ENCODE data around the gene LEPR. TPM values are rescaled to one million over a fixed set of nuclear protein-coding genes. Genes with fewer than 3 reads are reported as not detected.

Gene LEPR
- polyA plus RNA-seq, 1 donor, result 4.6 TPM

- Histone ChIP-seq H3K27ac (ENCODE audit: low read length) (no peak overlapping the region), H3K36me3 (ENCODE audit: control insufficient read depth, insufficient read depth, low read length) (peaks cover 24% of the 10 kb centered on the region), H3K4me3 (ENCODE audit: low read length) (peak overlapping the region; percentile 87), H3K9me3 (ENCODE audit: control insufficient read depth, low read depth, low read length) (no peaks in the 10 kb centered on the region), H3K4me1 (ENCODE audit: control insufficient read depth, insufficient read depth, low read length) (peaks cover 8% of the 10 kb centered on the region), H3K27me3 (ENCODE audit: control insufficient read depth, insufficient read depth, low read length) (no peaks in the 10 kb centered on the region)
- peak in 1 of 2 donors; percentile 8 for DNase-seq
- 97% methylated on average over 7 of the region's 12 CpGs for WGBS (ENCODE audit: insufficient coverage, low lambda C conversion rate)
Measured at GRCh38 chr1:65422241-65423203, 2.1 kb downstream of the LEPR start.

GRCh38 chr1:65423884-65424572 lies 3.6 kb downstream of the LEPR start:
- H3K4me1 ChIP-seq (ENCODE audit: control insufficient read depth, insufficient read depth, low read length), result peaks cover 8% of the 10 kb centered on the region
- DNase-seq, result peak in 1 of 2 donors; percentile 6
- no peaks in the 10 kb centered on the region for H3K9me3 ChIP-seq (ENCODE audit: control insufficient read depth, low read depth, low read length)
- H3K4me3 ChIP-seq (ENCODE audit: low read length), result no peak overlapping the region
- peaks cover 33% of the 10 kb centered on the region for H3K36me3 ChIP-seq (ENCODE audit: control insufficient read depth, insufficient read depth, low read length)
- WGBS (ENCODE audit: insufficient coverage, low lambda C conversion rate), result no CpG with 5 or more reads among the region's 2 CpGs
- H3K27ac ChIP-seq (ENCODE audit: low read length), result no peak overlapping the region
- H3K27me3 ChIP-seq (ENCODE audit: control insufficient read depth, insufficient read depth, low read length), result no peaks in the 10 kb centered on the region

GRCh38 chr1:65424573-65424889 lies 4.1 kb downstream of the LEPR start:
- H3K9me3 ChIP-seq (ENCODE audit: control insufficient read depth, low read depth, low read length), result no peaks in the 10 kb centered on the region
- no peak for DNase-seq
- no CpG with 5 or more reads among the region's 1 CpG for WGBS (ENCODE audit: insufficient coverage, low lambda C conversion rate)
- no peak overlapping the region for H3K4me3 ChIP-seq (ENCODE audit: low read length)
- H3K4me1 ChIP-seq (ENCODE audit: control insufficient read depth, insufficient read depth, low read length), result peaks cover 8% of the 10 kb centered on the region
- no peak overlapping the region for H3K27ac ChIP-seq (ENCODE audit: low read length)
- peaks cover 36% of the 10 kb centered on the region for H3K36me3 ChIP-seq (ENCODE audit: control insufficient read depth, insufficient read depth, low read length)
- H3K27me3 ChIP-seq (ENCODE audit: control insufficient read depth, insufficient read depth, low read length), result no peaks in the 10 kb centered on the region

- 100% methylated on average over 1 of the region's 2 CpGs for WGBS (ENCODE audit: insufficient coverage, low lambda C conversion rate)
- Histone ChIP-seq H3K4me3 (ENCODE audit: low read length) (no peak overlapping the region), H3K27ac (ENCODE audit: low read length) (no peak overlapping the region), H3K27me3 (ENCODE audit: control insufficient read depth, insufficient read depth, low read length) (no peaks in the 10 kb centered on the region), H3K9me3 (ENCODE audit: control insufficient read depth, low read depth, low read length) (no peaks in the 10 kb centered on the region), H3K36me3 (ENCODE audit: control insufficient read depth, insufficient read depth, low read length) (peaks cover 40% of the 10 kb centered on the region), H3K4me1 (ENCODE audit: control insufficient read depth, insufficient read depth, low read length) (peaks cover 8% of the 10 kb centered on the region)
- DNase-seq, result no peak
Measured at GRCh38 chr1:65425006-65425405, 4.5 kb downstream of the LEPR start.

- Histone ChIP-seq H3K4me3 (ENCODE audit: low read length) (no peak overlapping the region), H3K9me3 (ENCODE audit: control insufficient read depth, low read depth, low read length) (no peaks in the 10 kb centered on the region), H3K27me3 (ENCODE audit: control insufficient read depth, insufficient read depth, low read length) (no peaks in the 10 kb centered on the region), H3K27ac (ENCODE audit: low read length) (no peak overlapping the region), H3K36me3 (ENCODE audit: control insufficient read depth, insufficient read depth, low read length) (peaks cover 45% of the 10 kb centered on the region), H3K4me1 (ENCODE audit: control insufficient read depth, insufficient read depth, low read length) (peaks cover 8% of the 10 kb centered on the region)
- no peak for DNase-seq
- WGBS (ENCODE audit: insufficient coverage, low lambda C conversion rate), result 100% methylated on average over 1 of the region's 3 CpGs
Measured at GRCh38 chr1:65425697-65426096, 5.2 kb downstream of the LEPR start.

- H3K36me3 ChIP-seq (ENCODE audit: control insufficient read depth, insufficient read depth, low read length), result peaks cover 58% of the 10 kb centered on the region
- no peaks in the 10 kb centered on the region for H3K9me3 ChIP-seq (ENCODE audit: control insufficient read depth, low read depth, low read length)
- no CpG with 5 or more reads among the region's 2 CpGs for WGBS (ENCODE audit: insufficient coverage, low lambda C conversion rate)
- H3K27me3 ChIP-seq (ENCODE audit: control insufficient read depth, insufficient read depth, low read length), result no peaks in the 10 kb centered on the region
- H3K4me1 ChIP-seq (ENCODE audit: control insufficient read depth, insufficient read depth, low read length), result no peaks in the 10 kb centered on the region
- no peak for DNase-seq
- H3K4me3 ChIP-seq (ENCODE audit: low read length), result no peak overlapping the region
- no peak overlapping the region for H3K27ac ChIP-seq (ENCODE audit: low read length)
Measured at GRCh38 chr1:65429078-65429477, 8.6 kb downstream of the LEPR start.

GRCh38 chr1:65429806-65430205 lies 9.3 kb downstream of the LEPR start:
- Histone ChIP-seq H3K9me3 (ENCODE audit: control insufficient read depth, low read depth, low read length) (no peaks in the 10 kb centered on the region), H3K27me3 (ENCODE audit: control insufficient read depth, insufficient read depth, low read length) (no peaks in the 10 kb centered on the region), H3K4me1 (ENCODE audit: control insufficient read depth, insufficient read depth, low read length) (no peaks in the 10 kb centered on the region), H3K27ac (ENCODE audit: low read length) (no peak overlapping the region), H3K36me3 (ENCODE audit: control insufficient read depth, insufficient read depth, low read length) (peaks cover 64% of the 10 kb centered on the region), H3K4me3 (ENCODE audit: low read length) (no peak overlapping the region)
- 78% methylated on average over 6 of the region's 7 CpGs for WGBS (ENCODE audit: insufficient coverage, low lambda C conversion rate)
- DNase-seq, result no peak

- H3K36me3 ChIP-seq (ENCODE audit: control insufficient read depth, insufficient read depth, low read length), result peaks cover 55% of the 10 kb centered on the region
- WGBS (ENCODE audit: insufficient coverage, low lambda C conversion rate), result 43% methylated on average over 1 of the region's 1 CpG
- no peaks in the 10 kb centered on the region for H3K27me3 ChIP-seq (ENCODE audit: control insufficient read depth, insufficient read depth, low read length)
- H3K4me1 ChIP-seq (ENCODE audit: control insufficient read depth, insufficient read depth, low read length), result no peaks in the 10 kb centered on the region
- no peak overlapping the region for H3K4me3 ChIP-seq (ENCODE audit: low read length)
- peak in 1 of 2 donors; percentile 9 for DNase-seq
- H3K9me3 ChIP-seq (ENCODE audit: control insufficient read depth, low read depth, low read length), result no peaks in the 10 kb centered on the region
- no peak overlapping the region for H3K27ac ChIP-seq (ENCODE audit: low read length)
Measured at GRCh38 chr1:65431111-65431705, 10.7 kb downstream of the LEPR start.

- no peaks in the 10 kb centered on the region for H3K4me1 ChIP-seq (ENCODE audit: control insufficient read depth, insufficient read depth, low read length)
- no peak overlapping the region for H3K4me3 ChIP-seq (ENCODE audit: low read length)
- no peaks in the 10 kb centered on the region for H3K27me3 ChIP-seq (ENCODE audit: control insufficient read depth, insufficient read depth, low read length)
- DNase-seq, result no peak
- no peaks in the 10 kb centered on the region for H3K9me3 ChIP-seq (ENCODE audit: control insufficient read depth, low read depth, low read length)
- peaks cover 39% of the 10 kb centered on the region for H3K36me3 ChIP-seq (ENCODE audit: control insufficient read depth, insufficient read depth, low read length)
- H3K27ac ChIP-seq (ENCODE audit: low read length), result no peak overlapping the region
- WGBS (ENCODE audit: insufficient coverage, low lambda C conversion rate), result no CpG with 5 or more reads among the region's 8 CpGs
Measured at GRCh38 chr1:65432918-65433317, 12.4 kb downstream of the LEPR start.

- H3K9me3 ChIP-seq (ENCODE audit: control insufficient read depth, low read depth, low read length), result no peaks in the 10 kb centered on the region
- DNase-seq, result no peak
- no peak overlapping the region for H3K27ac ChIP-seq (ENCODE audit: low read length)
- H3K4me1 ChIP-seq (ENCODE audit: control insufficient read depth, insufficient read depth, low read length), result no peaks in the 10 kb centered on the region
- H3K27me3 ChIP-seq (ENCODE audit: control insufficient read depth, insufficient read depth, low read length), result no peaks in the 10 kb centered on the region
- no CpG with 5 or more reads among the region's 1 CpG for WGBS (ENCODE audit: insufficient coverage, low lambda C conversion rate)
- H3K36me3 ChIP-seq (ENCODE audit: control insufficient read depth, insufficient read depth, low read length), result peaks cover 32% of the 10 kb centered on the region
- no peak overlapping the region for H3K4me3 ChIP-seq (ENCODE audit: low read length)
Measured at GRCh38 chr1:65434255-65434654, 13.8 kb downstream of the LEPR start.

All from large intestine (tissue), 3 donors.